Neural cell (in vitro differentiated cells): ENCODE results near the gene CD81. TPM values are rescaled to one million over a fixed set of nuclear protein-coding genes. Genes with fewer than 3 reads are reported as not detected.

Experiments
- H2AFZ ChIP-seq: fragments of 200-600, 300-800 bp; sonication (generic), shearing (Covaris generic); 2 replicates; pipeline ENCODE4 v1.6.0; 2014; ENCODE audit warnings: low read depth, mild to moderate bottlenecking, antibody characterized with exemption, low read length, moderate library complexity
- H3F3A ChIP-seq: fragments of 200-600 bp; shearing (Covaris generic); 2 replicates; pipeline ENCODE4 v1.6.1; 2016; ENCODE audit warnings: mild to moderate bottlenecking, moderate library complexity, mixed read lengths, antibody characterized with exemption, low read length; ENCODE audit not compliant: insufficient read depth, poor library complexity, severe bottlenecking
- H3K27ac ChIP-seq: fragments of 200-600, 300-800 bp; sonication (generic), shearing (Covaris generic); 2 replicates; pipeline ENCODE4 v1.5.1; 2014; ENCODE audit warnings: mild to moderate bottlenecking, low read length, moderate library complexity
- H3K27me3 ChIP-seq: fragments of 300-800, 200-600 bp; sonication (generic), shearing (Covaris generic); 2 replicates; pipeline ENCODE4 v1.6.0; 2014; ENCODE audit warnings: mild to moderate bottlenecking, low read depth, low read length, moderate library complexity; ENCODE audit not compliant: insufficient read depth
- H3K36me3 ChIP-seq: fragments of 300-800, 200-600 bp; sonication (generic), shearing (Covaris generic); 2 replicates; pipeline ENCODE4 v1.5.1; 2014; ENCODE audit warnings: mild to moderate bottlenecking, antibody characterized with exemption, low read length, moderate library complexity; ENCODE audit not compliant: insufficient read depth
- H3K4me2 ChIP-seq: fragments of 300-800, 200-600 bp; sonication (generic), shearing (Covaris generic); 2 replicates; pipeline ENCODE4 v1.6.0; 2014; ENCODE audit warnings: mild to moderate bottlenecking, low read length
- H3K4me3 ChIP-seq: fragments of 300-800, 200-600 bp; sonication (generic), shearing (Covaris generic); 2 replicates; pipeline ENCODE4 v1.5.1; 2014; ENCODE audit warnings: mild to moderate bottlenecking, low read length, moderate library complexity
- H3K79me2 ChIP-seq: fragments of 200-600 bp; shearing (Covaris generic); replicated peaks from 2 replicates; pipeline ENCODE4 v1.6.0; 2014; ENCODE audit warnings: mild to moderate bottlenecking, low read length, moderate library complexity; ENCODE audit not compliant: insufficient read depth
- H3K9ac ChIP-seq: fragments of 300-800, 200-600 bp; sonication (generic), shearing (Covaris generic); 2 replicates; pipeline ENCODE4 v1.6.1; 2016; ENCODE audit warnings: mild to moderate bottlenecking, low read length, mixed read lengths
- H3K9me2 ChIP-seq: fragments of 200-600 bp; shearing (Covaris generic); 2 replicates; pipeline ENCODE4 v1.6.1; 2016; ENCODE audit warnings: mild to moderate bottlenecking, low read length, mixed read lengths; ENCODE audit not compliant: insufficient read depth
- H3K9me3 ChIP-seq: fragments of 200-600, 300-800 bp; sonication (generic), shearing (Covaris generic); 2 replicates; pipeline ENCODE4 v1.6.1; 2016; ENCODE audit warnings: mild to moderate bottlenecking, mixed run types, low read length, moderate library complexity, mixed read lengths
- H4K20me1 ChIP-seq: fragments of 200-600 bp; shearing (Covaris generic); 2 replicates; pipeline ENCODE4 v1.6.1; 2016; ENCODE audit warnings: mild to moderate bottlenecking, mixed run types; ENCODE audit not compliant: insufficient read depth
- EP300 ChIP-seq: fragments of 450-650 bp; conservative IDR thresholded peaks from 2 replicates; pipeline ENCODE4 v1.6.1; 2014; ENCODE audit warnings: antibody characterized with exemption, mild to moderate bottlenecking, moderate library complexity; ENCODE audit not compliant: poor library complexity, severe bottlenecking
- EZH2 ChIP-seq: fragments of 200-600, 300-800 bp; shearing (Covaris generic), sonication (generic); IDR thresholded peaks from 2 replicates; pipeline ENCODE4 v1.6.1; 2014; ENCODE audit warnings: antibody characterized with exemption, low read length, borderline replicate concordance, mild to moderate bottlenecking; ENCODE audit not compliant: insufficient read depth, poor library complexity, severe bottlenecking
- MXI1 ChIP-seq: fragments of 450-650 bp; conservative IDR thresholded peaks from 2 replicates; pipeline ENCODE4 v1.6.1; 2014; ENCODE audit warnings: antibody characterized with exemption, mild to moderate bottlenecking; ENCODE audit not compliant: poor library complexity, severe bottlenecking
- POLR2AphosphoS5 ChIP-seq: IDR thresholded peaks from 2 replicates; pipeline ENCODE4 v1.6.1; 2012
- RAD21 ChIP-seq: fragments of 450-650 bp; conservative IDR thresholded peaks from 2 replicates; pipeline ENCODE4 v1.6.1; 2014; ENCODE audit warnings: antibody characterized with exemption, mild to moderate bottlenecking, moderate library complexity
- SMC3 ChIP-seq: fragments of 450-650 bp; conservative IDR thresholded peaks from 2 replicates; pipeline ENCODE4 v1.6.1; 2014; ENCODE audit warnings: antibody characterized with exemption, mild to moderate bottlenecking, moderate library complexity; ENCODE audit not compliant: poor library complexity
- TAF1 ChIP-seq: IDR thresholded peaks from 2 replicates; pipeline ENCODE4 v1.6.1; 2012; ENCODE audit warnings: low read depth
- polyA plus RNA-seq: library from polyadenylated mRNA; depleted of rRNA; stranded (reverse); fragments of >200 nt; gene quantifications from 2 replicates; pipeline ENCODE4 v1.2.3, GENCODE V29; 2014
- TF ChIP-seq, protein P1 (sequence below): fragments of 450-650 bp; IDR thresholded peaks from 2 replicates; pipeline ENCODE4 v1.5.1; 2014; ENCODE audit warnings: antibody characterized with exemption, mild to moderate bottlenecking, moderate library complexity; ENCODE audit not compliant: poor library complexity, severe bottlenecking
- TF ChIP-seq, protein P2 (sequence below): IDR thresholded peaks from 2 replicates; pipeline ENCODE4 v1.6.1; 2012; ENCODE audit warnings: borderline replicate concordance

The CD81 gene
- polyA plus RNA-seq, 1 donor from 2014 or later: 97.8 TPM

GRCh38 chr11:2410616-2411015 lies 33.5 kb downstream of the CD81 start:
- Histone ChIP-seq H3K4me2 (no peak overlapping the region), H3K9me2 (no peaks in the 10 kb centered on the region), H3K9ac (no peak overlapping the region), H3K9me3 (no peaks in the 10 kb centered on the region), H4K20me1 (no peaks in the 10 kb centered on the region), H3K79me2 (no peaks in the 10 kb centered on the region), H3K36me3 (no peaks in the 10 kb centered on the region), H3F3A (no peaks in the 10 kb centered on the region), H3K27ac (no peak overlapping the region), H2AFZ (no peak overlapping the region), H3K27me3 (no peaks in the 10 kb centered on the region), H3K4me3 (no peak overlapping the region)
- no peak for TF ChIP-seq EZH2
- TF ChIP-seq, protein P1, sequence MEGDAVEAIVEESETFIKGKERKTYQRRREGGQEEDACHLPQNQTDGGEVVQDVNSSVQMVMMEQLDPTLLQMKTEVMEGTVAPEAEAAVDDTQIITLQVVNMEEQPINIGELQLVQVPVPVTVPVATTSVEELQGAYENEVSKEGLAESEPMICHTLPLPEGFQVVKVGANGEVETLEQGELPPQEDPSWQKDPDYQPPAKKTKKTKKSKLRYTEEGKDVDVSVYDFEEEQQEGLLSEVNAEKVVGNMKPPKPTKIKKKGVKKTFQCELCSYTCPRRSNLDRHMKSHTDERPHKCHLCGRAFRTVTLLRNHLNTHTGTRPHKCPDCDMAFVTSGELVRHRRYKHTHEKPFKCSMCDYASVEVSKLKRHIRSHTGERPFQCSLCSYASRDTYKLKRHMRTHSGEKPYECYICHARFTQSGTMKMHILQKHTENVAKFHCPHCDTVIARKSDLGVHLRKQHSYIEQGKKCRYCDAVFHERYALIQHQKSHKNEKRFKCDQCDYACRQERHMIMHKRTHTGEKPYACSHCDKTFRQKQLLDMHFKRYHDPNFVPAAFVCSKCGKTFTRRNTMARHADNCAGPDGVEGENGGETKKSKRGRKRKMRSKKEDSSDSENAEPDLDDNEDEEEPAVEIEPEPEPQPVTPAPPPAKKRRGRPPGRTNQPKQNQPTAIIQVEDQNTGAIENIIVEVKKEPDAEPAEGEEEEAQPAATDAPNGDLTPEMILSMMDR: no peak
- TF ChIP-seq TAF1: no peak
- TF ChIP-seq POLR2AphosphoS5: no peak
- TF ChIP-seq SMC3: no peak
- TF ChIP-seq EP300: no peak
- no peak for TF ChIP-seq MXI1
- no peak for TF ChIP-seq RAD21

GRCh38 chr11:2411446-2412305 lies 34.6 kb downstream of the CD81 start:
- H3F3A ChIP-seq: no peaks in the 10 kb centered on the region
- H3K4me3 ChIP-seq: no peak overlapping the region
- H3K27me3 ChIP-seq: no peaks in the 10 kb centered on the region
- no peak for TF ChIP-seq EP300
- TF ChIP-seq POLR2AphosphoS5: no peak
- TF ChIP-seq EZH2: no peak
- TF ChIP-seq MXI1: no peak
- no peak for TF ChIP-seq RAD21
- TF ChIP-seq, protein P2, sequence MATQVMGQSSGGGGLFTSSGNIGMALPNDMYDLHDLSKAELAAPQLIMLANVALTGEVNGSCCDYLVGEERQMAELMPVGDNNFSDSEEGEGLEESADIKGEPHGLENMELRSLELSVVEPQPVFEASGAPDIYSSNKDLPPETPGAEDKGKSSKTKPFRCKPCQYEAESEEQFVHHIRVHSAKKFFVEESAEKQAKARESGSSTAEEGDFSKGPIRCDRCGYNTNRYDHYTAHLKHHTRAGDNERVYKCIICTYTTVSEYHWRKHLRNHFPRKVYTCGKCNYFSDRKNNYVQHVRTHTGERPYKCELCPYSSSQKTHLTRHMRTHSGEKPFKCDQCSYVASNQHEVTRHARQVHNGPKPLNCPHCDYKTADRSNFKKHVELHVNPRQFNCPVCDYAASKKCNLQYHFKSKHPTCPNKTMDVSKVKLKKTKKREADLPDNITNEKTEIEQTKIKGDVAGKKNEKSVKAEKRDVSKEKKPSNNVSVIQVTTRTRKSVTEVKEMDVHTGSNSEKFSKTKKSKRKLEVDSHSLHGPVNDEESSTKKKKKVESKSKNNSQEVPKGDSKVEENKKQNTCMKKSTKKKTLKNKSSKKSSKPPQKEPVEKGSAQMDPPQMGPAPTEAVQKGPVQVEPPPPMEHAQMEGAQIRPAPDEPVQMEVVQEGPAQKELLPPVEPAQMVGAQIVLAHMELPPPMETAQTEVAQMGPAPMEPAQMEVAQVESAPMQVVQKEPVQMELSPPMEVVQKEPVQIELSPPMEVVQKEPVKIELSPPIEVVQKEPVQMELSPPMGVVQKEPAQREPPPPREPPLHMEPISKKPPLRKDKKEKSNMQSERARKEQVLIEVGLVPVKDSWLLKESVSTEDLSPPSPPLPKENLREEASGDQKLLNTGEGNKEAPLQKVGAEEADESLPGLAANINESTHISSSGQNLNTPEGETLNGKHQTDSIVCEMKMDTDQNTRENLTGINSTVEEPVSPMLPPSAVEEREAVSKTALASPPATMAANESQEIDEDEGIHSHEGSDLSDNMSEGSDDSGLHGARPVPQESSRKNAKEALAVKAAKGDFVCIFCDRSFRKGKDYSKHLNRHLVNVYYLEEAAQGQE: no peak
- no peak for TF ChIP-seq TAF1
- no peak overlapping the region for H2AFZ ChIP-seq
- no peaks in the 10 kb centered on the region for H3K9me3 ChIP-seq
- H3K36me3 ChIP-seq: no peaks in the 10 kb centered on the region
- no peaks in the 10 kb centered on the region for H3K9me2 ChIP-seq
- H4K20me1 ChIP-seq: no peaks in the 10 kb centered on the region
- H3K4me2 ChIP-seq: no peak overlapping the region
- no peak overlapping the region for H3K9ac ChIP-seq
- H3K79me2 ChIP-seq: no peaks in the 10 kb centered on the region
- H3K27ac ChIP-seq: no peak overlapping the region
